Brain microvascular endothelial cell (primary cell): Measurements from ENCODE around the gene PVRIG.
"Not testable (repeated sequence)": the region's sequence is repeated elsewhere in the genome, so short reads cannot be mapped to it uniquely, and the experiment has no call there.

Experiments
- DNase-seq: peaks from one replicate; pipeline ENCODE4 v3.0.0-alpha.2; 2020
- H3K27ac ChIP-seq: fragments of 250-450 bp; sonication (Bioruptor Pico); 2 replicates; pipeline ENCODE4 v1.5.1; 2020; ENCODE audit warnings: mild to moderate bottlenecking, moderate library complexity
- H3K27me3 ChIP-seq: fragments of 250-450 bp; sonication (Bioruptor Pico); replicated peaks from 2 replicates; pipeline ENCODE4 v1.5.1; 2020; ENCODE audit warnings: mild to moderate bottlenecking
- H3K36me3 ChIP-seq: fragments of 250-450 bp; sonication (Bioruptor Pico); replicated peaks from 2 replicates; pipeline ENCODE4 v1.5.1; 2020; ENCODE audit warnings: mild to moderate bottlenecking
- H3K4me3 ChIP-seq: 2 replicates; pipeline ENCODE4 v1.5.1; 2011; ENCODE audit warnings: low read depth, mild to moderate bottlenecking, control low read depth, low read length, moderate library complexity
- CTCF ChIP-seq: IDR thresholded peaks from 2 replicates; pipeline ENCODE4 v1.5.1; 2011; ENCODE audit warnings: low read depth, mild to moderate bottlenecking, moderate library complexity, low read length, control low read depth, inconsistent platforms; ENCODE audit errors: missing control alignments
- in situ Hi-C: cut with HindIII; loops from 2 replicates; pipeline ENCODE4 v1.10.0; 2017; ENCODE audit warnings: low sequenced_read_pairs, low pct_ligation_motif_present

PVRIG gene

GRCh38 chr7:100247152-100247757, 27.5 kb downstream of the PVRIG start:
- no peak overlapping the region for H3K27ac ChIP-seq
- peak; percentile 70 for DNase-seq
- H3K36me3 ChIP-seq, result no peaks in the 10 kb centered on the region
- TF ChIP-seq CTCF, result no peak
- no peak overlapping the region for H3K4me3 ChIP-seq
- H3K27me3 ChIP-seq, result no peaks in the 10 kb centered on the region
- in situ Hi-C loops, result no loop called here

GRCh38 chr7:100248483-100248882, 28.7 kb downstream of the PVRIG start:
- TF ChIP-seq CTCF, result no peak
- no peaks in the 10 kb centered on the region for H3K36me3 ChIP-seq
- H3K27ac ChIP-seq, result no peak overlapping the region
- no peaks in the 10 kb centered on the region for H3K27me3 ChIP-seq
- no peak for DNase-seq
- in situ Hi-C loops, result no loop called here
- H3K4me3 ChIP-seq, result no peak overlapping the region

- Histone ChIP-seq H3K27ac (no peak overlapping the region), H3K4me3 (no peak overlapping the region), H3K36me3 (no peaks in the 10 kb centered on the region), H3K27me3 (no peaks in the 10 kb centered on the region)
- TF ChIP-seq CTCF, result no peak
- in situ Hi-C loops, result no loop called here
- no peak for DNase-seq
Observed at GRCh38 chr7:100257017-100257416, 37.3 kb downstream of the PVRIG start.

GRCh38 chr7:100259984-100260383, 40.2 kb downstream of the PVRIG start:
- H3K4me3 ChIP-seq, in situ Hi-C loops, H3K27ac ChIP-seq, H3K36me3 ChIP-seq, H3K27me3 ChIP-seq, DNase-seq: not testable (repeated sequence)

GRCh38 chr7:100262896-100263295, 43.1 kb downstream of the PVRIG start:
- in situ Hi-C loops, H3K27me3 ChIP-seq, H3K36me3 ChIP-seq, H3K4me3 ChIP-seq, DNase-seq, H3K27ac ChIP-seq: not testable (repeated sequence)

GRCh38 chr7:100264223-100264622, 44.5 kb downstream of the PVRIG start:
- in situ Hi-C loops, H3K36me3 ChIP-seq, H3K27ac ChIP-seq, H3K27me3 ChIP-seq, DNase-seq, H3K4me3 ChIP-seq: not testable (repeated sequence)

- DNase-seq, in situ Hi-C loops, H3K4me3 ChIP-seq, H3K27me3 ChIP-seq, H3K36me3 ChIP-seq, H3K27ac ChIP-seq: not testable (repeated sequence)
Observed at GRCh38 chr7:100264669-100265165, 45.0 kb downstream of the PVRIG start.

DNA sequence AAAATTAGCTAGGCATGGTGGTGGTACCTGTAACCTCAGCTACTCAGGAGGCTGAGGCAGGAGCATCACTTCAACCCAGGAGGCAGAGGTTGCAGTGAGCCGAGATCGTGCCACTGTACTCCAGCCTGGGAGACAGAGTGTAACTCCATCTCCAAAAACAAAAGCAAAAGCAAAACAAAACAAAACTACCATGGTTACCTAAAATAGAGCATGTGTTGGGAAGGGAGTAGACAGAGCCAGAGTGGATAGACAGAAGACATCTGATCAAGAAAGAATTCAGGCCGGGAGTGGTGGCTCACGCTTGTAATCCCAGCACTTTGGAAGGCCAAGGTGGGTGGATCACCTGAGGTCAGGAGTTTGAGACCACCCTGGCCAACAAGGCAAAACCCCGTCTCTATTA, 46.1 kb downstream of the PVRIG start:
- H3K27ac ChIP-seq, H3K4me3 ChIP-seq, H3K27me3 ChIP-seq, in situ Hi-C loops, H3K36me3 ChIP-seq: not testable (repeated sequence)
- DNase-seq, result peak; percentile 33
